HEK293 (cell line): ENCODE measurements around the gene COL4A1.

Experiments
- CTCF ChIA-PET: fragments of 350-600 bp; formaldehyde crosslinking; extraction: SDS; loops from one replicate; lab custom pipeline; 2021; ENCODE audit warnings: antibody characterized with exemption; lab: Yijun Ruan, JAX
- POLR2A ChIA-PET: fragments of 300-600 bp; formaldehyde crosslinking; extraction: SDS; loops from one replicate; lab custom pipeline; 2020; ENCODE audit warnings: antibody characterized with exemption, inconsistent platforms; lab: Yijun Ruan, JAX
- H3K27ac ChIP-seq: fragments of 200-500 bp; sonication (Bioruptor generic); 2 replicates; pipeline ENCODE4 v1.5.1; 2014; ENCODE audit warnings: low read depth, low read length, control low read depth, inconsistent platforms; ENCODE audit errors: extremely low read depth
- H3K36me3 ChIP-seq, 2 experiments: fragments of 200-500 bp in 1 of 2; sonication (Bioruptor generic) in 1 of 2; 1 replicate in 1 of 2; 2 replicates in 1 of 2; pipeline ENCODE4 v1.5.1; 2014 to 2017; ENCODE audit warnings: inconsistent platforms in 2 of 2, low read length in 2 of 2; ENCODE audit not compliant: control insufficient read depth in 2 of 2, insufficient read depth in 1 of 2
- H3K4me1 ChIP-seq: fragments of 200-500 bp; sonication (Bioruptor generic); 2 replicates; pipeline ENCODE4 v1.5.1; 2014; ENCODE audit warnings: mild to moderate bottlenecking, low read length, inconsistent platforms; ENCODE audit not compliant: control insufficient read depth, insufficient read depth
- H3K4me3 ChIP-seq: 2 replicates; pipeline ENCODE4 v1.5.1; 2011; ENCODE audit warnings: low read depth, mild to moderate bottlenecking, control low read depth, low read length, moderate library complexity
- H3K9me3 ChIP-seq: fragments of 200-500 bp; sonication (Bioruptor generic); 2 replicates; pipeline ENCODE4 v1.5.1; 2014; ENCODE audit warnings: low read depth, low read length, inconsistent platforms; ENCODE audit not compliant: control insufficient read depth, insufficient read depth
- EGR2 ChIP-seq: fragments of 450-650 bp; formaldehyde crosslinking; IDR thresholded peaks from 2 replicates; pipeline ENCODE4 v1.5.1; 2016; ENCODE audit warnings: low read depth, missing biosample characterization, missing genetic modification characterization
- IKZF3 ChIP-seq: fragments of 450-650 bp; IDR thresholded peaks from 2 replicates; pipeline ENCODE4 v1.5.0; 2018; ENCODE audit warnings: missing biosample characterization, mild to moderate bottlenecking, missing genetic modification characterization, moderate library complexity
- INSM2 ChIP-seq: fragments of 450-650 bp; formaldehyde crosslinking; IDR thresholded peaks from 2 replicates; pipeline ENCODE4 v1.5.1; 2016; ENCODE audit warnings: missing biosample characterization, missing genetic modification characterization
- KLF8 ChIP-seq: fragments of 450-650 bp; formaldehyde crosslinking; IDR thresholded peaks from 2 replicates; pipeline ENCODE4 v1.5.1; 2016; ENCODE audit warnings: missing biosample characterization, missing genetic modification characterization
- ZBTB17 ChIP-seq: fragments of 450-650 bp; formaldehyde crosslinking; IDR thresholded peaks from 2 replicates; pipeline ENCODE4 v1.5.1; 2016; ENCODE audit warnings: missing biosample characterization, missing genetic modification characterization
- ZIC2 ChIP-seq: fragments of 450-650 bp; formaldehyde crosslinking; IDR thresholded peaks from 2 replicates; pipeline ENCODE4 v1.5.1; 2016; ENCODE audit warnings: missing biosample characterization, missing genetic modification characterization
- ZNF132 ChIP-seq: fragments of 450-650 bp; formaldehyde crosslinking; IDR thresholded peaks from 2 replicates; pipeline ENCODE4 v1.5.1; 2017; ENCODE audit warnings: missing biosample characterization, missing genetic modification characterization, borderline replicate concordance
- ZNF138 ChIP-seq: fragments of 450-650 bp; formaldehyde crosslinking; IDR thresholded peaks from 2 replicates; pipeline ENCODE4 v1.5.1; 2016; ENCODE audit warnings: missing biosample characterization, missing genetic modification characterization, borderline replicate concordance
- ZNF266 ChIP-seq: fragments of 450-650 bp; formaldehyde crosslinking; IDR thresholded peaks from 2 replicates; pipeline ENCODE4 v1.5.1; 2016; ENCODE audit warnings: missing biosample characterization, missing genetic modification characterization, low read depth
- ZNF335 ChIP-seq: fragments of 450-650 bp; formaldehyde crosslinking; conservative IDR thresholded peaks from 2 replicates; pipeline ENCODE4 v1.5.1; 2016; ENCODE audit warnings: missing biosample characterization, missing genetic modification characterization
- ZNF37A ChIP-seq: fragments of 450-650 bp; IDR thresholded peaks from 2 replicates; pipeline ENCODE4 v1.5.1; 2018; ENCODE audit warnings: missing biosample characterization, missing genetic modification characterization
- ZNF404 ChIP-seq: fragments of 450-650 bp; formaldehyde crosslinking; IDR thresholded peaks from 2 replicates; pipeline ENCODE4 v1.5.1; 2017; ENCODE audit warnings: missing biosample characterization, missing genetic modification characterization
- ZNF426 ChIP-seq: fragments of 450-650 bp; formaldehyde crosslinking; IDR thresholded peaks from 2 replicates; pipeline ENCODE4 v1.5.1; 2017; ENCODE audit warnings: missing biosample characterization, missing genetic modification characterization, mild to moderate bottlenecking, inconsistent platforms, moderate library complexity
- ZNF514 ChIP-seq: fragments of 450-650 bp; formaldehyde crosslinking; IDR thresholded peaks from 2 replicates; pipeline ENCODE4 v1.5.1; 2016; ENCODE audit warnings: missing biosample characterization, missing genetic modification characterization
- ZNF571 ChIP-seq: fragments of 450-650 bp; formaldehyde crosslinking; IDR thresholded peaks from 2 replicates; pipeline ENCODE4 v1.5.0; 2017; ENCODE audit warnings: missing biosample characterization, missing genetic modification characterization
- ZNF585B ChIP-seq: fragments of 450-650 bp; formaldehyde crosslinking; IDR thresholded peaks from 2 replicates; pipeline ENCODE4 v1.5.1; 2016; ENCODE audit warnings: missing biosample characterization, missing genetic modification characterization
- ZNF600 ChIP-seq: fragments of 450-650 bp; formaldehyde crosslinking; IDR thresholded peaks from 2 replicates; pipeline ENCODE4 v1.5.1; 2016; ENCODE audit warnings: missing biosample characterization, missing genetic modification characterization
- ZNF610 ChIP-seq: fragments of 450-650 bp; formaldehyde crosslinking; IDR thresholded peaks from 2 replicates; pipeline ENCODE4 v1.5.1; 2016; ENCODE audit warnings: missing biosample characterization, missing genetic modification characterization, borderline replicate concordance
- ZNF626 ChIP-seq: fragments of 450-650 bp; sonication (Bioruptor Pico); formaldehyde crosslinking; IDR thresholded peaks from 2 replicates; pipeline ENCODE4 v1.5.1; 2018; ENCODE audit warnings: missing biosample characterization, missing genetic modification characterization, inconsistent platforms
- ZNF645 ChIP-seq: fragments of 450-650 bp; formaldehyde crosslinking; IDR thresholded peaks from 2 replicates; pipeline ENCODE4; 2016; ENCODE audit warnings: missing biosample characterization, missing genetic modification characterization
- ZNF707 ChIP-seq: fragments of 450-650 bp; formaldehyde crosslinking; IDR thresholded peaks from 2 replicates; pipeline ENCODE4 v1.5.1; 2016; ENCODE audit warnings: missing biosample characterization, missing genetic modification characterization
- ZNF791 ChIP-seq: fragments of 450-650 bp; formaldehyde crosslinking; IDR thresholded peaks from 2 replicates; pipeline ENCODE4 v1.5.1; 2016; ENCODE audit warnings: missing biosample characterization, missing genetic modification characterization
- ZNF792 ChIP-seq: fragments of 450-650 bp; formaldehyde crosslinking; IDR thresholded peaks from 2 replicates; pipeline ENCODE4 v1.5.1; 2016; ENCODE audit warnings: missing biosample characterization, missing genetic modification characterization
- ZNF843 ChIP-seq: fragments of 450-650 bp; formaldehyde crosslinking; IDR thresholded peaks from 2 replicates; pipeline ENCODE4 v1.5.1; 2016; ENCODE audit warnings: missing biosample characterization, missing genetic modification characterization
- ZSCAN30 ChIP-seq: fragments of 450-650 bp; IDR thresholded peaks from 2 replicates; pipeline ENCODE4 v1.5.1; 2018; ENCODE audit warnings: missing biosample characterization, mild to moderate bottlenecking, missing genetic modification characterization, moderate library complexity
- TF ChIP-seq, protein P1 (sequence below): fragments of 450-650 bp; formaldehyde crosslinking; IDR thresholded peaks from 2 replicates; pipeline ENCODE4 v1.5.1; 2016; ENCODE audit warnings: missing biosample characterization, missing genetic modification characterization
- TF ChIP-seq, protein P2 (sequence below): fragments of 450-650 bp; formaldehyde crosslinking; IDR thresholded peaks from 2 replicates; pipeline ENCODE4 v1.5.1; 2016; ENCODE audit warnings: missing biosample characterization, missing genetic modification characterization

Gene COL4A1

GRCh38 chr13:110231348-110232047 is 75.5 kb downstream of the COL4A1 start:
- CTCF ChIA-PET, result no interaction called here
- POLR2A ChIA-PET, result interaction anchor here (0.6 kb wide), 2 partner anchors 339 to 845 kb away, joined by 3 read pairs; no protein-coding TSS in a partner anchor
- Histone ChIP-seq H3K4me1 (no peaks in the 10 kb centered on the region), H3K36me3 (no peaks in the 10 kb centered on the region), H3K9me3 (no peaks in the 10 kb centered on the region), H3K4me3 (no peak overlapping the region), H3K27ac (no peak overlapping the region)
- TF ChIP-seq ZNF610 (tag by site-specific recombination), result no peak
- TF ChIP-seq ZNF138 (tag by site-specific recombination), result no peak
- no peak for TF ChIP-seq ZNF571 (tag by site-specific recombination)
- TF ChIP-seq KLF8, result no peak
- no peak for TF ChIP-seq ZNF791 (tag by site-specific recombination)
- TF ChIP-seq, protein P1, sequence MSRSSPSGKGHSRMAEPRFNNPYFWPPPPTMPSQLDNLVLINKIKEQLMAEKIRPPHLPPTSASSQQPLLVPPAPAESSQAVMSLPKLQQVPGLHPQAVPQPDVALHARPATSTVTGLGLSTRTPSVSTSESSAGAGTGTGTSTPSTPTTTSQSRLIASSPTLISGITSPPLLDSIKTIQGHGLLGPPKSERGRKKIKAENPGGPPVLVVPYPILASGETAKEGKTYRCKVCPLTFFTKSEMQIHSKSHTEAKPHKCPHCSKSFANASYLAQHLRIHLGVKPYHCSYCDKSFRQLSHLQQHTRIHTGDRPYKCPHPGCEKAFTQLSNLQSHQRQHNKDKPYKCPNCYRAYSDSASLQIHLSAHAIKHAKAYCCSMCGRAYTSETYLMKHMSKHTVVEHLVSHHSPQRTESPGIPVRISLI, result no peak
- no peak for TF ChIP-seq ZNF404 (tag by site-specific recombination)
- no peak for TF ChIP-seq ZNF792 (tag by site-specific recombination)

GRCh38 chr13:110230661-110231347 is 76.2 kb downstream of the COL4A1 start:
- no peaks in the 10 kb centered on the region for H3K9me3 ChIP-seq
- POLR2A ChIA-PET, result no interaction called here
- H3K36me3 ChIP-seq, result no peaks in the 10 kb centered on the region

DNA sequence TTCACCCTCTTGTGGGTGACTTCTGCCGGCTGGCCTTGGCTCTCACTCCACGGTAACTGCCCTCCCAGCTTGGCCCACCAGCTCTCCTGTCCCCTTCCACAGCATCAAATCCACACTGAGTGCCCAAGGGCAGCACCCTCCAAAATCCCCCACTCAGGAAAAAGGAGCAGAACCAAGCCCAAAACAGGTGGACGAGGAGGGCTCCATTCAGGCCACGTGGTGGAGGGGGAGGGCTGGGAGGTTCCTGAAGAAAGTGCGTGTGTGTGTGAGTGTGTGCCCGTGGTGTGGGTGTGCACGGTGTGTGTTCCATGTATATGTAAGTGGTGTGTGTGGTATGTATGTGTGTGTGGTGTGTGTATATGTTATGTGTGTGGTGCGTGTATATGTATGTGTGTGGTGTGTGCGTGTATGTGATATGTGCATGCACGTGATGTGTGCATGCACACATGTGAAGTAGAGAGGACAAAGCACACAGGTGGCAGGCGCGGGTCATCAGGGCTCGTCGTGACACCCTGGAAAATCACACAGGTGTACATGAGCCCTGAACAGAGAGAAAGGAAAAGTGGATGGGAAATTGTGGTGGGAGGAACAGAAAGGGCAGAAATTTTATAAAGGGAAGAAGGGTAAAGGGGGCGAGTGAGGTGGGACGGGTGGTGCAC is 76.9 kb downstream of the COL4A1 start:
- Histone ChIP-seq H3K27ac (no peak overlapping the region), H3K4me1 (no peaks in the 10 kb centered on the region), H3K4me3 (no peak overlapping the region), H3K36me3 (no peaks in the 10 kb centered on the region), H3K9me3 (no peaks in the 10 kb centered on the region)
- CTCF ChIA-PET, result interaction anchor here (1.2 kb wide), 1 partner anchor 182 kb away, joined by 3 read pairs; no protein-coding TSS in a partner anchor
- POLR2A ChIA-PET, result no interaction called here
- TF ChIP-seq EGR2 (tag by site-specific recombination) (no peak), ZNF600 (tag by site-specific recombination) (no peak), ZNF707 (no peak), ZNF514 (tag by site-specific recombination) (no peak), ZNF404 (tag by site-specific recombination) (no peak), ZNF626 (tag by site-specific recombination) (no peak), ZNF645 (tag by site-specific recombination) (no peak), ZNF37A (tag by site-specific recombination) (no peak), ZSCAN30 (no peak), ZBTB17 (tag by site-specific recombination) (0 out of 2 replicates have a peak, but pooled peaks have one; percentile 20), INSM2 (tag by site-specific recombination) (no peak), ZNF843 (no peak), IKZF3 (no peak), ZNF585B (no peak), ZNF266 (no peak), ZNF335 (tag by site-specific recombination) (no peak)
- TF ChIP-seq, protein P2, sequence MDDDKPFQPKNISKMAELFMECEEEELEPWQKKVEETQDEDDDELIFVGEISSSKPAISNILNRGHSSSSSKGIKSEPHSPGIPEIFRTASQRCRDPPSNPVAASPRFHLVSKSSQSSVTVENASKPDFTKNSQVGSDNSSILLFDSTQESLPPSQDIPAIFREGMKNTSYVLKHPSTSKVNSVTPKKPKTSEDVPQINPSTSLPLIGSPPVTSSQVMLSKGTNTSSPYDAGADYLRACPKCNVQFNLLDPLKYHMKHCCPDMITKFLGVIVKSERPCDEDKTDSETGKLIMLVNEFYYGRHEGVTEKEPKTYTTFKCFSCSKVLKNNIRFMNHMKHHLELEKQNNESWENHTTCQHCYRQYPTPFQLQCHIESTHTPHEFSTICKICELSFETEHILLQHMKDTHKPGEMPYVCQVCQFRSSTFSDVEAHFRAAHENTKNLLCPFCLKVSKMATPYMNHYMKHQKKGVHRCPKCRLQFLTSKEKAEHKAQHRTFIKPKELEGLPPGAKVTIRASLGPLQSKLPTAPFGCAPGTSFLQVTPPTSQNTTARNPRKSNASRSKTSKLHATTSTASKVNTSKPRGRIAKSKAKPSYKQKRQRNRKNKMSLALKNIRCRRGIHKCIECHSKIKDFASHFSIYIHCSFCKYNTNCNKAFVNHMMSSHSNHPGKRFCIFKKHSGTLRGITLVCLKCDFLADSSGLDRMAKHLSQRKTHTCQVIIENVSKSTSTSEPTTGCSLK, result no peak

More at GRCh38 chr13:110230661-110231347, 76.2 kb downstream of the COL4A1 start:
- no peak overlapping the region for H3K27ac ChIP-seq
- H3K4me3 ChIP-seq, result no peak overlapping the region
- CTCF ChIA-PET, result no interaction called here
- TF ChIP-seq ZIC2 (peak; percentile 24; the same call in 1 of the 2 replicates), ZNF132 (tag by site-specific recombination) (no peak), ZNF426 (tag by site-specific recombination) (no peak)
- H3K4me1 ChIP-seq, result no peaks in the 10 kb centered on the region
